Skin of body (tissue), 2 donors: ENCODE data around the gene TREML4. TPM values are rescaled to one million over a fixed set of nuclear protein-coding genes. Genes with fewer than 3 reads are reported as not detected.

ENCODE experiments used
- DNase-seq: peaks from one replicate; lab custom pipeline; 2025; lab: John Stamatoyannopoulos, UW
- total RNA-seq: library from RNA; depleted of rRNA; stranded (reverse); fragments of >200 nt; gene quantifications from one replicate; pipeline ENCODE4 v1.2.3, GENCODE V29; 2014

Gene TREML4
- total RNA-seq, 1 donor from 2014 or later, result not detected

- no peak for DNase-seq
Measured at GRCh38 chr6:41252401-41253169, 24.4 kb downstream of the TREML4 start.

GRCh38 chr6:41255110-41255509 lies 27.0 kb downstream of the TREML4 start:
- no peak for DNase-seq

- no peak for DNase-seq
Measured at GRCh38 chr6:41255638-41256246, 27.6 kb downstream of the TREML4 start.

GRCh38 chr6:41256383-41256782 lies 28.2 kb downstream of the TREML4 start:
- DNase-seq, result no peak

- DNase-seq, result no peak
Measured at GRCh38 chr6:41257369-41258195, 29.4 kb downstream of the TREML4 start.

GRCh38 chr6:41258196-41258493 lies 30.0 kb downstream of the TREML4 start:
- DNase-seq, result no peak

- no peak for DNase-seq
Measured at GRCh38 chr6:41262401-41262800, 34.3 kb downstream of the TREML4 start.

GRCh38 chr6:41263267-41263666 lies 35.1 kb downstream of the TREML4 start:
- no peak for DNase-seq

GRCh38 chr6:41266541-41266940 lies 38.4 kb downstream of the TREML4 start:
- DNase-seq, result no peak

GRCh38 chr6:41268478-41268877 lies 40.3 kb downstream of the TREML4 start:
- DNase-seq, result no peak

- DNase-seq, result no peak
Measured at GRCh38 chr6:41269166-41269565, 41.0 kb downstream of the TREML4 start.

- DNase-seq, result no peak
Measured at GRCh38 chr6:41269716-41270115, 41.6 kb downstream of the TREML4 start.

GRCh38 chr6:41271901-41272395 lies 43.8 kb downstream of the TREML4 start:
- no peak for DNase-seq

GRCh38 chr6:41272591-41273240 lies 44.6 kb downstream of the TREML4 start:
- no peak for DNase-seq

- no peak for DNase-seq
Measured at GRCh38 chr6:41273714-41274113, 45.6 kb downstream of the TREML4 start.

- no peak for DNase-seq
Measured at GRCh38 chr6:41274256-41274655, 46.1 kb downstream of the TREML4 start.

GRCh38 chr6:41275489-41275888 lies 47.3 kb downstream of the TREML4 start:
- DNase-seq, result no peak

GRCh38 chr6:41277605-41278004 lies 49.5 kb downstream of the TREML4 start:
- DNase-seq, result no peak

GRCh38 chr6:41278699-41279405 lies 50.7 kb downstream of the TREML4 start:
- DNase-seq, result no peak

- DNase-seq, result no peak
Measured at GRCh38 chr6:41280381-41281057, 52.4 kb downstream of the TREML4 start.

GRCh38 chr6:41283600-41283999 lies 55.5 kb downstream of the TREML4 start:
- DNase-seq, result no peak
